Naive thymus-derived CD4-positive, alpha-beta T cell (primary cell): ENCODE results near the gene FBXO3. TPM values are rescaled to one million over a fixed set of nuclear protein-coding genes. Genes with fewer than 3 reads are reported as not detected.

Experiments used
- ATAC-seq: fragments of 150-1000 bp; cut with Tn5 transposase; 2 replicates; pipeline ENCODE4 v1.10.0; 2021; ENCODE audit warnings: mild to moderate bottlenecking, moderate library complexity
- CTCF ChIA-PET: fragments of 350-600 bp; sonication (Branson Sonifier 250); formaldehyde crosslinking; loops from one replicate; lab custom pipeline; 2021; ENCODE audit warnings: antibody characterized with exemption; lab: Charles Lee
- POLR2A ChIA-PET: fragments of 350-600 bp; sonication (Branson Sonifier 250); formaldehyde crosslinking; loops from one replicate; lab custom pipeline; 2021; ENCODE audit warnings: antibody characterized with exemption, inconsistent platforms; lab: Charles Lee
- DNase-seq, 9 donors: peaks; one replicate each; pipeline versions ENCODE4 v3.0.0 to v3.0.0-alpha.2; 2020 to 2022; ENCODE audit warnings: mixed read lengths in 1 of 9
- H3K27ac ChIP-seq: one replicate; pipeline ENCODE4 v1.7.0; 2013; ENCODE audit warnings: mild to moderate bottlenecking, low read depth, low read length, moderate library complexity
- H3K27me3 ChIP-seq, 2 donors: one replicate each; pipeline ENCODE4 v1.7.0; 2013; ENCODE audit warnings: low read length in 2 of 2, mild to moderate bottlenecking in 2 of 2, moderate library complexity in 2 of 2; ENCODE audit not compliant: control insufficient read depth in 2 of 2, insufficient read depth in 2 of 2
- H3K36me3 ChIP-seq, 3 experiments: 1 replicate in 2 of 3; 2 replicates in 1 of 3; pipeline ENCODE4 v1.7.0; 2013; ENCODE audit warnings: low read length in 3 of 3, mild to moderate bottlenecking in 3 of 3, moderate library complexity in 1 of 3; ENCODE audit not compliant: insufficient read depth in 3 of 3, control insufficient read depth in 2 of 3
- H3K4me1 ChIP-seq, 2 donors: one replicate each; pipeline ENCODE4 v1.7.0; 2013; ENCODE audit warnings: low read length in 2 of 2, mild to moderate bottlenecking in 2 of 2, moderate library complexity in 1 of 2; ENCODE audit not compliant: control insufficient read depth in 2 of 2, insufficient read depth in 2 of 2
- H3K4me3 ChIP-seq: 2 replicates; pipeline ENCODE4 v1.7.0; 2013; ENCODE audit warnings: mild to moderate bottlenecking, low read length
- H3K9me3 ChIP-seq, 3 experiments: 1 replicate in 2 of 3; 2 replicates in 1 of 3; pipeline ENCODE4 v1.7.0; 2013; ENCODE audit warnings: low read length in 3 of 3; ENCODE audit not compliant: control insufficient read depth in 2 of 3
- H3K27ac Mint-ChIP-seq, 9 donors: one replicate each; pipeline ENCODE4 v1.8.0; 2020 to 2022; ENCODE audit warnings: mixed read lengths in 9 of 9, mild to moderate bottlenecking in 8 of 9, moderate library complexity in 5 of 9, inconsistent platforms in 2 of 9
- H3K27me3 Mint-ChIP-seq, 5 donors: one replicate each; pipeline ENCODE4 v1.8.0; 2021 to 2022; ENCODE audit warnings: mixed read lengths in 5 of 5, mild to moderate bottlenecking in 1 of 5
- H3K36me3 Mint-ChIP-seq, 5 donors: one replicate each; pipeline ENCODE4 v1.8.0; 2020 to 2022; ENCODE audit warnings: mixed read lengths in 5 of 5, mild to moderate bottlenecking in 3 of 5, inconsistent platforms in 1 of 5
- H3K4me1 Mint-ChIP-seq, 7 donors: one replicate each; pipeline ENCODE4 v1.8.0; 2020 to 2022; ENCODE audit warnings: mixed read lengths in 7 of 7, mild to moderate bottlenecking in 3 of 7, inconsistent platforms in 1 of 7
- H3K4me3 Mint-ChIP-seq, 10 donors: one replicate each; pipeline ENCODE4 v1.8.0; 2020 to 2022; ENCODE audit warnings: mild to moderate bottlenecking in 10 of 10, mixed read lengths in 10 of 10, moderate library complexity in 6 of 10, inconsistent platforms in 2 of 10
- H3K9me3 Mint-ChIP-seq, 11 donors: one replicate each; pipeline ENCODE4 v1.8.0; 2020 to 2022; ENCODE audit warnings: mixed read lengths in 11 of 11, mild to moderate bottlenecking in 4 of 11, inconsistent platforms in 1 of 11, moderate library complexity in 1 of 11
- intact Hi-C, 2 donors: fragments of 100-400 bp; cut with micrococcal nuclease; formaldehyde crosslinking; loops; one replicate each; pipeline ENCODE4 v1.15.1; 2023
- polyA plus RNA-seq, 2 donors: library from polyadenylated mRNA; unstranded; fragments of 300-500 nt; fragmentation: Illumina TruSeq; gene quantifications; one replicate each; pipeline ENCODE4 v1.2.3, GENCODE V29; 2021
- total RNA-seq, 6 experiments: library from RNA in 5 of 6; stranded (reverse) in 5 of 6; gene quantifications; 1 replicate in 5 of 6; 2 replicates in 1 of 6; pipeline ENCODE4 v1.2.3 and lab custom pipeline; 2021 to 2026

Gene FBXO3
- total and polyA plus RNA-seq, 7 experiments from 2014 or later = 22.6 to 55.7 (median 43.1) TPM

DNA sequence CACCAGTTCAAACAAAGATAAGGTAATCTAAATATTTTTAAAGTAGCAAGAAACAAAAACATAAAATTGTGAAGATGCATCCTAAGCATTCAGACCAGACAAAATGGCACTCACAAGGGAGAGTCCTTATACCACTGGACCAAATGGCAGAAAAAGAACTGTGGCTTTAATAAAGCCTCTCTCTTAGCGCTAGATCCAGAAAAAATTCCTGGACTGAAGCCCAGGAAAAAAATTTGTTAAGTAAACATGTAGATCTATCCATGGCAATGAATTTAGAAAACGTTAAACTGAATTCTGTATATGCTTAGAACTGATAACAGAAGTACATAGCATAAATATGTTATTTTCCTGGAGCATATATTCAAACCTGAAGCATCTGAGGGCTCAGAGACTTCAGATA, 26.3 kb downstream of the FBXO3 start:
- Histone ChIP-seq H3K27me3 (no peaks in the 10 kb centered on the region), H3K4me3 (no peak overlapping the region), H3K36me3 (peaks cover 3 to 54% (median 13%) of the 10 kb centered on the region in 3 experiments), H3K9me3 (no peaks in the 10 kb centered on the region), H3K27ac (no peak overlapping the region), H3K4me1 (no peaks in the 10 kb centered on the region)
- intact Hi-C loops = loop anchor here in 1 of 2 donors (2.0 kb wide), 1 partner anchor 15 kb away; no protein-coding TSS in a partner anchor
- H3K9me3 Mint-ChIP-seq = no peaks in the 10 kb centered on the region
- POLR2A ChIA-PET = no interaction called here
- peak overlapping the region in 1 of 9 donors; percentile 28 for H3K27ac Mint-ChIP-seq
- H3K36me3 Mint-ChIP-seq = peaks cover 0 to 25% (median 7%) of the 10 kb centered on the region in 5 donors
- no peaks in the 10 kb centered on the region for H3K4me1 Mint-ChIP-seq
- CTCF ChIA-PET = interaction anchor here (0.7 kb wide), 1 partner anchor 32 kb away, joined by 3 read pairs; no protein-coding TSS in a partner anchor
- DNase-seq (no peak), ATAC-seq (no peak)
- no peaks in the 10 kb centered on the region for H3K27me3 Mint-ChIP-seq
- no peak overlapping the region for H3K4me3 Mint-ChIP-seq

DNA sequence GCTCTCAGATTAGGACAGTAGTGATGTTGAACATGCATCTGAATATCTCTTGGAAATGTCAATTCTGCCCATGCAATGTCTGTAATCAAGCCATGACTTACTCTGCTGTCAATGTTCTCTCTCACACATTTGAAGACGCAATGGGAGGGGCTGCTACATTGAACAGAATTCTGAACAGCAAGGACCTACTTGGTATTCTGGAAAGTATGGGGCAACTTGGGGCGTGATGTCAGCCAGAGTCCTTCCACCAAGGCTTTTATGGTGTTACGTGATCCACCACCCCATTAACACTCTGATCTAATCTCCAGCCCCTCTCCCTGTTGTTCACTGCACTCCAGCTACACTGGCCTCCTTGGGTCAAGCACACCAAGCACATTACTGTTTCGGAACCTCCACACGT, 31.0 kb downstream of the FBXO3 start:
- H3K9me3 ChIP-seq = no peaks in the 10 kb centered on the region
- POLR2A ChIA-PET = interaction anchor here (1.3 to 1.4 kb wide), 2 partner anchors 27 to 30 kb away, joined by 4 read pairs; no protein-coding TSS in a partner anchor
- no peak overlapping the region for H3K4me3 ChIP-seq
- Mint-ChIP-seq H3K4me3 (no peak overlapping the region), H3K27me3 (peaks cover 0 to 2% (median 0%) of the 10 kb centered on the region in 5 donors), H3K9me3 (peaks cover 0 to 5% (median 0%) of the 10 kb centered on the region in 11 donors), H3K27ac (peak overlapping the region in 3 of 9 donors; percentile 6 to 61 (median 50)), H3K36me3 (peaks cover 0 to 21% (median 6%) of the 10 kb centered on the region in 5 donors), H3K4me1 (no peaks in the 10 kb centered on the region)
- H3K36me3 ChIP-seq = peaks cover 3 to 23% (median 4%) of the 10 kb centered on the region in 3 experiments
- H3K27me3 ChIP-seq = no peaks in the 10 kb centered on the region
- no peak for ATAC-seq
- no peak for DNase-seq
- H3K27ac ChIP-seq = no peak overlapping the region
- intact Hi-C loops = loop anchor here in 1 of 2 donors (1.0 to 2.0 kb wide), 2 partner anchors 8 to 576 kb away; no protein-coding TSS in a partner anchor
- CTCF ChIA-PET = interaction anchor here (0.5 to 3.4 kb wide), 6 partner anchors 12 to 385 kb away, joined by 3 to 30 read pairs (median 6); no protein-coding TSS in a partner anchor
- H3K4me1 ChIP-seq = no peaks in the 10 kb centered on the region

DNA sequence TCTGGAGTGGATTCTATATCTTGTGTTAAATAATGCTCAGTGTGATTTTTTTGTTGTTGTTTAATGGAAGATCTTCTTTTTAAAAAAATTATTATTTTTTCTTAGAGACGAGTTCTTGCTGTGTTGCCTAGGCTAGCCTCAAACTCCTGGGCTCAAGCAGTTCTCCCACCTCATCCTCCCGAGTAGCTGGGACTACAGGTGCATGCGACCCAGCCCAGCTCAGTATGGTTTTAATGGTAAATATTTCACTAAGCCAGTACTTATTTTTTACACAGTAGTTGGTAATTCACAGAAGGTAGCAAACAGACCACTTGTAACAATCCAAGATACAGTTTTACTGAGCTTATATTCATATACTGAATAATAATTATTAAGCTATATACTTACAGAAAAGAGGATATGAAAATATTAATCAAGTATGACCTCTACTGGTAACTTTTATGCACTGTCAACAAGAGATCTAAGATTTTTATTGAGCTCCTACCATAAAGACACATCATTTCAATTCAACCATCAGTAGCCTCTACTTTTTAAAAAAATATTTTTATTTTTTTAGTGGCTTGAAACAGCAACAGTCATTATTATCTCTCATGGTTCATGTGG, 32.0 kb downstream of the FBXO3 start:
- no peak overlapping the region for H3K4me3 Mint-ChIP-seq
- intact Hi-C loops = loop anchor here (1.0 to 2.0 kb wide), 4 partner anchors 26 to 576 kb away; no protein-coding TSS in a partner anchor
- H3K27me3 ChIP-seq = no peaks in the 10 kb centered on the region
- peaks cover 3 to 23% (median 4%) of the 10 kb centered on the region in 3 experiments for H3K36me3 ChIP-seq
- H3K36me3 Mint-ChIP-seq = peaks cover 0 to 19% (median 6%) of the 10 kb centered on the region in 5 donors
- H3K4me1 Mint-ChIP-seq = peaks cover 0 to 4% (median 0%) of the 10 kb centered on the region in 7 donors
- DNase-seq = peak in 4 of 9 donors; percentile 26 to 37 (median 28)
- POLR2A ChIA-PET = interaction anchor here (0.6 to 1.4 kb wide), 4 partner anchors 26 to 32 kb away, joined by 3 to 4 read pairs (median 4); partner anchors contain the start of gene FBXO3
- H3K9me3 ChIP-seq = no peaks in the 10 kb centered on the region
- no peak overlapping the region for H3K4me3 ChIP-seq
- CTCF ChIA-PET = interaction anchor here (0.5 to 3.4 kb wide), 18 partner anchors 9 to 581 kb away, joined by 3 to 30 read pairs (median 4); partner anchors contain the start of gene CSTF3
- H3K27ac Mint-ChIP-seq = peak overlapping the region in 2 of 9 donors; percentile 20 to 67
- H3K9me3 Mint-ChIP-seq = peaks cover 0 to 7% (median 0%) of the 10 kb centered on the region in 11 donors
- no peaks in the 10 kb centered on the region for H3K4me1 ChIP-seq
- ATAC-seq = peak; percentile 77
- no peak overlapping the region for H3K27ac ChIP-seq
- peaks cover 0 to 6% (median 0%) of the 10 kb centered on the region in 5 donors for H3K27me3 Mint-ChIP-seq

DNA sequence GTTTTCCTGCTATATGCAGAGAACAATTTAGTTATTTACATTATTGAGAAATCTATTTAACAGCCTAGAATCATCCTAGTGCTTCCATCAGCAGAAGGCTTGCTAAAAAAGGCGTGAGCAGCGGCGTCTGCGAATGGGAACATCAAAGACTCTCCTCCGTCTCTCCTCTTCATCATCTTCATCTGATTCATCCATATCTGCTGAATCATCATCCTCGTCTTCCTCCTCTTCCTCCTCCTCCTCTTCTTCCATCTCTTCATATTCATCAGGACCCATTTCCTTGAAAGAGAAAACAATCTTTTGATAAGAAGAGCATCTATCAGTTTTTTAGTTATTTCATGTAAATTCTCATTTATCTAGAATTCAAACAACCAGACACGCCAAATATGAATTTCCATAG, 32.5 kb downstream of the FBXO3 start:
- Histone ChIP-seq H3K9me3 (no peaks in the 10 kb centered on the region), H3K36me3 (peaks cover under 1 to 20% (median 2%) of the 10 kb centered on the region in 3 experiments), H3K27me3 (no peaks in the 10 kb centered on the region), H3K4me1 (no peaks in the 10 kb centered on the region), H3K27ac (no peak overlapping the region), H3K4me3 (no peak overlapping the region)
- H3K36me3 Mint-ChIP-seq = peaks cover 0 to 16% (median 5%) of the 10 kb centered on the region in 5 donors
- H3K4me1 Mint-ChIP-seq = peaks cover 0 to 8% (median 2%) of the 10 kb centered on the region in 7 donors
- POLR2A ChIA-PET = interaction anchor here (1.3 to 1.4 kb wide), 2 partner anchors 26 to 31 kb away, joined by 4 read pairs; no protein-coding TSS in a partner anchor
- intact Hi-C loops = loop anchor here (1.0 to 2.0 kb wide), 4 partner anchors 26 to 575 kb away; no protein-coding TSS in a partner anchor
- peak overlapping the region in 2 of 9 donors; percentile 20 to 67 for H3K27ac Mint-ChIP-seq
- DNase-seq = no peak
- H3K9me3 Mint-ChIP-seq = peaks cover 0 to 7% (median 0%) of the 10 kb centered on the region in 11 donors
- no peak for ATAC-seq
- no peak overlapping the region for H3K4me3 Mint-ChIP-seq
- CTCF ChIA-PET = interaction anchor here (0.7 to 3.4 kb wide), 10 partner anchors 8 to 580 kb away, joined by 3 to 30 read pairs (median 4); partner anchors contain the start of gene CSTF3
- peaks cover 0 to 10% (median 0%) of the 10 kb centered on the region in 5 donors for H3K27me3 Mint-ChIP-seq

DNA sequence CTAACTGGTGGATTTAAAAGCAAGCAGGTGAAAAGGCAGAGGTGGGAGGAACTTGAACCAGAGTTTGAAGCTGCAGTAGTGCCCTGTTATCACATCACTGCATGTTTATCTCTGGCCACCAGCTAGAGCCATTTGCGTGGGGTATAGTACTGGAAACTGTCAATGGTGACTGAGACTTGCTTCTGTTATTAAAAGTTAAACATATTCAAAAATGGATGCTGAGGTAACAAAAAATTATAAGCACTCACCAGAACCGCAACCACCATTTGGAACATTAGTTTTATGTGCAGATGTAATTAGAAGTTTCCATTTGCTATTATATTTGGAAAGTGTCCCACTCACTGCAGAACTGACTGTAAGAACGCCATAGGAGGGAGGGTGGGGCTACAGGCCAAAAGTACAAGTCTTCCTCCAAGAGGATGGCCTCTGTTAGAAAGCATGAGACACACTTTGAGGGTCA, 36.9 kb downstream of the FBXO3 start:
- intact Hi-C loops = loop anchor here in 1 of 2 donors (2.0 to 10.0 kb wide), 3 partner anchors 577 to 845 kb away; partner anchors contain the start of genes ABTB2, CSTF3 and QSER1
- Histone ChIP-seq H3K4me1 (peaks cover 9 to 16% of the 10 kb centered on the region in 2 donors), H3K4me3 (no peak overlapping the region), H3K27ac (no peak overlapping the region), H3K9me3 (no peaks in the 10 kb centered on the region), H3K27me3 (no peaks in the 10 kb centered on the region), H3K36me3 (peaks cover 0 to 4% (median 0%) of the 10 kb centered on the region in 3 experiments)
- ChIA-PET CTCF (interaction anchor here (0.7 to 1.2 kb wide), 4 partner anchors 22 to 577 kb away, joined by 3 to 4 read pairs (median 4); no protein-coding TSS in a partner anchor), POLR2A (interaction anchor here (0.7 to 3.8 kb wide), 6 partner anchors 37 to 843 kb away, joined by 3 to 22 read pairs (median 3); partner anchors contain the start of genes CSTF3, DEPDC7 and FBXO3)
- peaks cover 0 to 14% (median 0%) of the 10 kb centered on the region in 5 donors for H3K36me3 Mint-ChIP-seq
- ATAC-seq (no peak), DNase-seq (no peak)
- peaks cover 0 to 7% (median 0%) of the 10 kb centered on the region in 11 donors for H3K9me3 Mint-ChIP-seq
- peaks cover 0 to 11% (median 0%) of the 10 kb centered on the region in 5 donors for H3K27me3 Mint-ChIP-seq
- H3K4me3 Mint-ChIP-seq = peak overlapping the region in 9 of 10 donors; percentile 29 to 97 (median 92)
- H3K27ac Mint-ChIP-seq = peak overlapping the region; percentile 1 to 89 (median 75)
- H3K4me1 Mint-ChIP-seq = peaks cover 16 to 35% (median 30%) of the 10 kb centered on the region in 7 donors
